Measurements from ENCODE around the gene IMMP2L.

GRCh38 chr7:111594602-111595001 is 32.3 kb upstream of the IMMP2L start:
- TF ChIP-seq POLR2AphosphoS5 (IDR thresholded peaks at IDR 0.05; ENCODE audit: insufficient read depth, low read depth, low read length) = no peak
- no peak for TF ChIP-seq EZH2 (IDR thresholded peaks at IDR 0.05; ENCODE audit: borderline replicate concordance, low read depth, low read length, severe bottlenecking)
- TF ChIP-seq, protein P1, sequence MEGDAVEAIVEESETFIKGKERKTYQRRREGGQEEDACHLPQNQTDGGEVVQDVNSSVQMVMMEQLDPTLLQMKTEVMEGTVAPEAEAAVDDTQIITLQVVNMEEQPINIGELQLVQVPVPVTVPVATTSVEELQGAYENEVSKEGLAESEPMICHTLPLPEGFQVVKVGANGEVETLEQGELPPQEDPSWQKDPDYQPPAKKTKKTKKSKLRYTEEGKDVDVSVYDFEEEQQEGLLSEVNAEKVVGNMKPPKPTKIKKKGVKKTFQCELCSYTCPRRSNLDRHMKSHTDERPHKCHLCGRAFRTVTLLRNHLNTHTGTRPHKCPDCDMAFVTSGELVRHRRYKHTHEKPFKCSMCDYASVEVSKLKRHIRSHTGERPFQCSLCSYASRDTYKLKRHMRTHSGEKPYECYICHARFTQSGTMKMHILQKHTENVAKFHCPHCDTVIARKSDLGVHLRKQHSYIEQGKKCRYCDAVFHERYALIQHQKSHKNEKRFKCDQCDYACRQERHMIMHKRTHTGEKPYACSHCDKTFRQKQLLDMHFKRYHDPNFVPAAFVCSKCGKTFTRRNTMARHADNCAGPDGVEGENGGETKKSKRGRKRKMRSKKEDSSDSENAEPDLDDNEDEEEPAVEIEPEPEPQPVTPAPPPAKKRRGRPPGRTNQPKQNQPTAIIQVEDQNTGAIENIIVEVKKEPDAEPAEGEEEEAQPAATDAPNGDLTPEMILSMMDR (IDR thresholded peaks at IDR 0.05; ENCODE audit: extremely low read depth in 1 of 2, insufficient read depth in 1 of 2, low read depth in 1 of 2, low read length in 2 of 2) = no peak
- TF ChIP-seq FOS (IDR thresholded peaks at IDR 0.05; ENCODE audit: borderline replicate concordance, insufficient read depth, low read length) = no peak
